Activated CD4-positive, alpha-beta T cell treated with anti-CD3 and anti-CD28 coated beads, Interleukin-2, amount 50 U/mL, for 16 hours (primary cell): ENCODE results near the gene NR2F1-AS1.

Experiments
- DNase-seq: peaks from one replicate; pipeline ENCODE4 v3.0.0-alpha.2; 2020

Gene NR2F1-AS1

DNA sequence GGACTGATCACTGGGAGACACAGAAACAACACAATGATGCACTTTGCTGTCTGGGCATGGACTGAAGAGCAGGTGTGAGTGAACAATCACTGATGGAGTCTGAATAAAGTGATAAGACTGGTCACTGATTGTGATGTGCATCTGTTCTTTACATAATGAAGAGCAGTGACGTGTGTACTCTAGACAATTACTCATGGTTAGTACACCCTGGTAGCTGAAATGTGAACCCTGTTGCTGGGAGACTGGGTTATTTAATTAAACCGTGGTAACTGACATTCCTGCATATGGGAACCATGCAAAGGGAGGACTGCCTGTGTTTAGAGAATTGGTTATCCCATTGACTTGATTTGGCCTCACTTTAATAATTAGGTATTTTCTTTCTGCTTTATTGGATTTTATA, 202.9 kb downstream of the NR2F1-AS1 start:
- DNase-seq = no peak

DNA sequence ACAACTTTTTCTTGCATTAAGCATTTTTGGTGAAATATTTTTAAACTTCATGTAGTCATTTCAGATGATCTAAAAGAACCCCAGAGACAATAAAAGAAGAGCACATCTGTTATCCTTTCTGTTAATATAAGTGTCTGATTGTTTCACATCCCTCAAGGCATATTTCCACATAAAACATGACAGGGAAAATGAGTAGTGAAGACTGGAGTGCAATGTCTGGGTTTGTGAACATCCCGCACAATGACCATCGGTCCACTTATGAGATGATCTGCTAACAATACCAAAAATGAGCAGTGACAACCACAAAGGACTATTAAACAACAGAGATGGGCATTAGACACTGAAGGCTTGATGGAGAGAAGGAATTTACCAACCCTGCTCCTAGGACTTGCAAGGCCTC, 209.1 kb downstream of the NR2F1-AS1 start:
- no peak for DNase-seq

DNA sequence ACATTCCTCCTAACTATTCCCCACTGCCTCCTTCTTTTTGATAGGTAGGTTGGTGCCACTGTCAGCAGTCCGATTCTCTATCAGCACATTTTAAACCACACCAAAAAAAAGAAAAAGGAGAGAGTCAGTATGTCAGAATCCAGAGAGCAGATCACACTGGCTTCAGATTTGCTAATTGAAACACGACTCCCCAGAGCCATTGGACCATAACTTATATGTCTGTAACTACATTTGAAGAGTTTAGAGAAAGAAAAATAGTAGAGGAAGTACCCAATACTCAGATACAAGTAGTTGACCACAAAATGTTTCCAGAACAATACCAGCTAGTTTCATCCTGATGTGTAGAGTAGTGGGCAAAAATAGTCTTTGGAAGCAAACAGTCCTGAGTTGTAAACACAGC, 216.6 kb downstream of the NR2F1-AS1 start:
- no peak for DNase-seq

DNA sequence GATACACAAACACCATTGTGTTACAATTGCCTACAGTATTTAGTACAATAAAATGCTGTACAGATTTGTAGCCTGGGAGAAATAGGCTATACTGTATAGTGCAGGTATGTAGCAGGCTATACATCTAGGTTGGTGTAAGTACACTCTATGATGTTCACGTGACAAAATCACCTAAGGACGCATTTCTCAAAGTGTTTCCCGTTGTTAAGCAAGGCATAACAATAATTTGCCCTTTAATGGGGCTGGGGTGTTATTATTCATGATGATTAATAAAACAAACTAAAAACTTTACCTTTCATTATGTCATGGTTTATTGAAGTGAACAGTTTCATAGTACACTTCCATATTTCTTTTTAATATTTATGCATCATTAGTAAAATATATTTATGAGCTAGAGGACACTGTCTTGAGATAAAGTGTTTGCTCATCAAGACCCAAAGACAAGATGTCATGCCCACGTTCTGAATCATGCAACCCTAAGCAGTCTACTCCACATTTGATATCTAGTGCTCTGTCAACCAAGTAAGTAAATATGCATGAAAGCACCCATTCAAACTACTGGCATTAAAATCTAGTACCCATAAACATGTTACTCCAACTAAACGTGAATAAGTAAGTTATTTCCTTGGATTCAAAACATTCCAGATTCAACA, 220.5 kb downstream of the NR2F1-AS1 start:
- DNase-seq = no peak

DNA sequence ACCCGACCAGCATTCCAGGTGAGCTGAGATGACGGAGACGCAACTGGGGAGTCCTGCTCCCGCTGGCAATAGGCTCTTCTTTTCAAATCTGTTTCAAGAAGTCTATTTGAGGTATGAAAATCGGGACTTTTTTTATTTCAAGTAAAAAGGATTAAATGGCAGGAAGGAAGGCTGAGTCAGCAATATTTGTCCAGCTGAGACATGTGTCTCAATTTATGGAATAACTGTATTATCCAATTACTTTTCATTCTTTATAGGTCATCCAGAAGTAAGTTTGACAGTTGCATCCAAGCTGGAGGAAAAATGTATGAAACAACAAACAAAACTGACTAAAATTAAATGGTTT, 221.1 kb downstream of the NR2F1-AS1 start:
- no peak for DNase-seq
